ENCODE measurements around the gene PIK3CA.
"Not testable (repeated sequence)": the region's sequence is repeated elsewhere in the genome, so short reads cannot be mapped to it uniquely, and the experiment has no call there.

Gene PIK3CA

DNA sequence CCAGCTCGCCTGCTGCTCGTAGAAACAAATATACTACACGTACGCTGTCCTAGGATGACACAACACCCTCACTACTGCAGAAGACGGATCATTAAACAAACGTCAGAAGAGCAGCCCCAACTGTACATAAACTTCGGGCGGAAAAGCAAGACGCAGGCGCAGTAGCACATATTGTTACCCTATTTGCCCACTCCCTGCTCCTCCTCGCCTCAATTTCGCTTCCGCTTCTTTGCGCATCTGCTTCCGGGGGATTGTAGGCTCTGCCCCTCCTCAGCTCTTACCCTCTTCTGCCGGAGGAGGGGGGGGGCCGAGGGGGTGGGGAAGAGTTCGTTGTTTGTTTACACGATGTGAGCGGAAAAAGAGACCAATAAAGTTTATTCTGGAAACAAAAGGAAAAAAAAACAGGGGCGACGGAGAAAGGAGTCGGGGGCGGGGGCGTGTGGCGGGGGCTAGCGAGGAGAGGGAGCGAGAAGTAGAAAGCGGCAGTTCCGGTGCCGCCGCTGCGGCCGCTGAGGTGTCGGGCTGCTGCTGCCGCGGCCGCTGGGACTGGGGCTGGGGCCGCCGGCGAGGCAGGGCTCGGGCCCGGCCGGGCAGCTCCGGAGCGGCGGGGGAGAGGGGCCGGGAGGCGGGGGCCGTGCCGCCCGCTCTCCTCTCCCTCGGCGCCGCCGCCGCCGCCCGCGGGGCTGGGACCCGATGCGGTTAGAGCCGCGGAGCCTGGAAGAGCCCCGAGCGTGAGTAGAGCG lies at the start of gene PIK3CA:
Gene PIK3CA (plus strand): TSS at position 485 of the 743 bp plus-strand sequence. CDS start 50,469 bp downstream, outside the sequence.
- DNase-seq (ENCODE audit: low read depth in 2 of 2) = peak; percentile 74 to 80

DNA sequence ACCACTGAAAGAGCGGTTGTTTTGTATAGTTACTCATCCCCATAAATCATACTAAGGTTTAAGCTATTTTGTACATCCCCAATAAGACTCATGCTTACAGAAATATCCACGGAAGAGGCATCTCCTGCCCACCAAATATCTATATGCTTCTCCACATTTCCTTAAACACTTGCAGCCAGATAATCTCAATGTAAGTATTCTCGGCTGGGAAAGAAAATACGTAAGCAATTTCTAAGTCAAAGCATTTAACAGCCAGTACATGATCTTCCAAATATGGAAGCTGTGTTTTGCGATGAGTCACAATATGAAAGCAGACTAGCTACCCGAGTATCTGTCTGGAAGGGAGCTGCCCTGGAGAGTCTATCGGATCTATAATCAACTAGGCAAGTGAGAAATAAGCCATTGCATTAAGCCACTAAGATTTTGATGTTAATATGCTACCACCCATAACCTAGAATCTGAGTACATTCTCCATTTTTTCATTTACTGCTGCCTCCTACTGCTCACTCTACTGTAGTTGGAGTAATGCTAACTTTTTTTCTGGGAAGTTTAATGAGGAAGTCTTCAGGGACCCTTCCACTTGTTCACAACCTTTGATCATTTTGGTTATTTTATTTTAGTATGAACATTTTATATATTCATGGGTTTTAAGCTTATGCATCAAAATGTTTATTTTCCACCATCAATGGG lies 49.6 kb upstream of the PIK3CA start:
- no peak for DNase-seq (ENCODE audit: low read depth in 2 of 2)

DNA sequence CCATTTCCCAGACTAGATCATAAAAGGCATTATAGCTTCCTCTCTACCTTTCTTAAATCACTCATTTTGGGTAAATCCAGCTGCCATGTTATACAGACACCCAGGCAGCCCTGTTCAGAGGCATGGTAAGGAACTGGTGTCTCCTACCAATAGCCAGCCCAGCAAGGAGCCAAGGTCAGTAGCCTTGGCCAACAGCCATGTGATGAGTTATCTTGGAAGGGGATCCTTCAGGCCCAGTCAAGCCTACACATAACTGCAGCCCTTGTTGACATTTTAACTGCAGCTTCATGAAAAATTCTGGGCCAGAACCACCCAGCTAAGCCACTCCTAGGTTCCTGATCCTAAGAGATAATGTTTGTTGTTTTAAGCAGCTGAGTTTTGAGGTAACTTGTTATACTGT lies 47.5 kb upstream of the PIK3CA start:
- no peak for DNase-seq (ENCODE audit: low read depth in 2 of 2)

DNA sequence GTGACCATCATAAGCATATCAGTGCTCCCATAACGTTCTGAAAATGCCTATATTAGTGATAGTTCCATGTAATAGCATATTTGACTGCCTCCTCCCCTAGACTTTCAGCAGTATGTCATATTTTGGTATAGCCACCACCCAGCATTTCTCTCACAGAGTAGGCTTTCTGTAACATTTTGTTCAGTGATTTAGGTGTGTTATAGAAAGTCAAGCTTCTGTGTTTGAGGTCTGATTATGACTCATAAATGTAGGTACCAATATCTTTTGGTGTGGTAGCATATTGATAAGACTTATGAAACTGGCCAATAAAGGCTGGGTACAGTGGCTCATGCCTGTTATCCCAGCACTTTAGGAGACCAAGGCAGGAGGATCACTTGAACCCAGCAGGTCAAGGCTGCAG lies 42.3 kb upstream of the PIK3CA start:
- DNase-seq (ENCODE audit: low read depth in 2 of 2) = no peak

DNA sequence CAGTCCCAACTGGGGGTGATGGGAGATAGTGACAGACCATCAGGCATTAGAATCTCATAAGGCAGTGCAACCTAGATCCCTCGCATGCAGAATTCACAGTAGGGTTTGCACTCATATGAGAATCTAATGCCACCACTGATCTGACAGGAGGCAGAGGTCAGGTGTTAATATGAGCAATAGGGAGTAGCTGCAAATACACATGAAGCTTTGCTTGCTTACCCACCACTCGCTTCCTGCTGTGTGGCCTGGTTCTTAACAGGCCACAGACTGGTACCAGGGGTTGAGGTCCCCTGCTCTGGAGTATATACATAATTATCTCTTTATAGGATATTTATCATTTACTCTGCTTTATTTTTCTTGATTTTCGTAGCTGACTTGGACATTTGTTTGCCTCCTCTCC lies 40.5 kb upstream of the PIK3CA start:
- DNase-seq (ENCODE audit: low read depth in 2 of 2) = no peak

DNA sequence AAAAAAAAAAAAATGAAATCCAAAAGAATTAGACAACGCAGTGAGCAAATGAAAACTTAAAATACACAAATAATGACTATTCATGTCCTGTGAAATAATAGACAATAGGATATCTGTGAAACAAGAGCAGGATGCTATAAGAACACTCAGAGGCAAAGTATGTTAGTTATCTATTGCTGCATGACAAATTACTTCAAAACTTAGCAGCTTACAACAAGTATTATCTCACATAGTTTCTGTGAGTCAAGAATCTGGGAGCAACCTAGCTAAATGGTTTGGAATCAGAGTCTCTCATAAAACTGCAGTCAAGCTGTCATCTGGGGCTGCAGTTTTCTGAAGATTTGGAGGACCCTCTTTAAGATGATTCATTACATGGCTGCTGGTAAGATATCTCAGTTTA lies 40.1 kb upstream of the PIK3CA start:
- no peak for DNase-seq (ENCODE audit: low read depth in 2 of 2)

DNA sequence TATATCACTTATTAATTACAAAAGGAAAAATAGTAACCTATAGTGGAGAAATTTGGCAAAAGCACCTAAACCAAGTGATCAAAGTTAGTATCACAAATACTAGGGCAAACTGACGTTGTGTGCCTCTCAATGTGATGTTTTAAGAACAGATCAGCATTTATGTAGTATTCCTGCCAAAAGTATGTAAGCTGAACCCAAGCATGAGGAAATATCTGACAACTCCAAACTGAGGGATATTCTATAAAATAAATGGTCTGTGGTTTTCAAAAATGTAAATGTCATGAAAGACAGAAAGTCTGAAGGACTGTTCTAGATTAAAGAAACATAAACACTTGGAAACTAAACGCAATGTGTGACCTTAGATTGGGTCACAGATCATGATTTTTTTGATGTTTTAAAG lies 34.3 kb upstream of the PIK3CA start:
- DNase-seq (ENCODE audit: low read depth in 2 of 2) = no peak

DNA sequence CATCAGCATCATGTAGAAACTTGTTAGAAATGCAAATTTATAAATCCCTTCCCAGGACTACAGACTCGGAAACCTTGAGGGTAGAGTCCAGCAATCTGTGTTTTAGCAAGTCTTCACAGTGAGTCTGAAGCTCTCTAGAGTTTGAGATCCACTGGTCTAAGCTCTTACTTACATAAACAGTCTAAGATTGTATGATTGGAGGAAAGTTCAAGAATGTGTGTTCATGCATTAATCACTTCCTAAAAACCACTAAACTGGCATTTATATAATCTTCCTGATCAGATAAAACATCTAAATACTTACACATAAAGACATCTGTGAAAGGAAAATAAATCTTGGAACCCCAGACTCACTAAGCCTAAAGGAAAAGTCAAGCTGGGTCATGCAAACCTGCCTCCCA lies 32.7 kb upstream of the PIK3CA start:
- DNase-seq (ENCODE audit: low read depth in 2 of 2) = not testable (repeated sequence)

DNA sequence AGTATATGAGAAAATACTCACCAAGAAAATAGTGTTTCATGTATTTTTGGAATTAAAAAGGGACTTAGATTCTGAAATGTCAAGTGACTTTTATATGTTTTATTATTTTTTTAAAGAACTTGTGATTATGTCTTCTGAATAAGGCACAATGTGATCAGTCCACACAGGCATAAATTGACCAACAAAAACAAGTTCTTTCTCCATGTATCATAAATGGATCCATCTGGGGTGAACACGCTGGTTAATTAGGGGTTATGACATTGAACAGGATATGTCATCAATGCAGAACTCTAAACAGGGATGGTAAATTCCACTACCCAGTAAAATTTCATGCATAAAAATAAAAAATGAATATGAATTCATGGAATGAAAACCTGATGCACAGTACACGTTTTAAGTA lies 31.3 kb upstream of the PIK3CA start:
- no peak for DNase-seq (ENCODE audit: low read depth in 2 of 2)

DNA sequence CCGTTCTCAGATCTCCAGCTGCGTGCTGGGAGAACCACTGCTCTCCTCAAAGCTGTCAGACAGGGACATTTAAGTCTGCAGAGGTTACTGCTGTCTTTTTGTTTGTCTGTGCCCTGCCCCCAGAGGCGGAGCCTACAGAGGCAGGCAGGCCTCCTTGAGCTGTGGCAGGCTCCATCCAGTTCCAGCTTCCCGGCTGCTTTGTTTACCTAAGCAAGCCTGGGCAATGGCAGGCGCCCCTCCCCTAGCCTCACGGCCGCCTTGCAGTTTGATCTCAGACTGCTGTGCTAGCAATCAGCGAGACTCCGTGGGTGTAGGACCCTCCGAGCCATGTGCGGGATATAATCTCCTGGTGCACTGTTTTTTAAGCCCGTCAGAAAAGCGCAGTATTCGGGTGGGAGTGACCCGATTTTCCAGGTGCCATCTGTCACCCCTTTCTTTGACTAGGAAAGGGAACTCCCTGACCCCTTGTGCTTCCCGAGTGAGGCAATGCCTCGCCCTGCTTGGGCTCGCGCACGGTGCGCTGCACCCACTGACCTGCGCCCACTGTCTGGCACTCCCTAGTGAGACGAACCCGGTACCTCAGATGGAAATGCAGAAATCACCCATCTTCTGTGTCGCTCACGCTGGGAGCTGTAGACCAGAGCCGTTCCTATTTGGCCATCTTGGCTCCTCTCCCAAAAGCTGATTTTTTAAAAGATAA lies 15.8 kb upstream of the PIK3CA start:
- DNase-seq (ENCODE audit: low read depth in 2 of 2) = not testable (repeated sequence)

DNA sequence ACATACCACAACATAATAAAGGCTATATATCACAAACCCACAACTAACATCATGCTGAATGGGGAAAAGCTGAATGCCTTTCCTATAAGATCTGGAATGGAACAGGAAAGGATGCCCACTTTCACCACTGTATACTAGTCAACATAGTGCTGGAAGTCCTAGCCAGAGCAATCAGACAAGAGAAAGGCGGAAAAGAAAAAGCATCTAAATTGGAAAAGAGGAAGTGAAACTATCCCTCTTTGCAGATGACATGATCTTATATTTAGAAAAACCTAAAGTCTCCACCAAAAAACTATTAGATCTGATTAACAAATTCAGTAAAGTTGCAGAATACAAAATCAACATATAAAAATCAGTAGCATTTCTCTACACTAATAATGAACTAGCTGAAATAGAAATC lies 14.6 kb upstream of the PIK3CA start:
- no peak for DNase-seq (ENCODE audit: low read depth in 2 of 2)

DNA sequence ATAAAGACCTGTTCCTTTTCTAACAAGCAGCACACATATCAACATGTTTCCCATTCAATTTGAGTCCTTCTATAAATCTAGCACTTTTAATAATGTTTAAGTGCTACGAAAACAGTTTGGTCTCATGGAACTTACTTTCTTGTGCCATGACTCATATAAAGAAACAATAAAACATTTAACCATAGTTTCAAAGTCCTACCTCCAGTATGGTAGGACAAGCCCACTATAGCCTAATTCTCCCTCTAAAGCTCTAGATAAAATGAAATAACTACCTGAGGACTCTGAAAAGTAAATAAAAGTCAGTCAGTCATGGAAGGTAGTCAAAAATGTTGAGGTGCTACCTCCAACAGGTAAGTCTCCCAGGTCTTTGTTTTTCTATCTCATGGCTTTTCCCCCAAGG lies 12.0 kb upstream of the PIK3CA start:
- DNase-seq (ENCODE audit: low read depth in 2 of 2) = no peak

DNA sequence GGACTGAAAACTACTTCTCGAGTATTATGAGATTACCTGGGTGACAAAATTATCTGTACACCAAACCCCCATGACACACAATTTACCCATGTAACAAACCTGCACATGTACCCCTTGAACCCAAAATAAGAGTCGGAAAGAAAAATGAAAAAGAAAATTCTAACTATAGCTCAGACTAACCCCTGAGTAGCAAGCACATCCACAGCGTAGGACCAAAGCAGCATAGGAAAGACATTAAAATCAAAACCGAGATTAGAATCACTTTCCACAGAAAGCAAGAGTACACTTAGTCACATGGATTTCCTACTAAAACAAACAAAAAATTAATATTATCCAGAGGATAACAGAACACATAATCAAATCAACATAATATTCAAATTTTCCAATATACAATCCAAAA lies 6.3 kb upstream of the PIK3CA start:
- no peak for DNase-seq (ENCODE audit: low read depth in 2 of 2)

DNA sequence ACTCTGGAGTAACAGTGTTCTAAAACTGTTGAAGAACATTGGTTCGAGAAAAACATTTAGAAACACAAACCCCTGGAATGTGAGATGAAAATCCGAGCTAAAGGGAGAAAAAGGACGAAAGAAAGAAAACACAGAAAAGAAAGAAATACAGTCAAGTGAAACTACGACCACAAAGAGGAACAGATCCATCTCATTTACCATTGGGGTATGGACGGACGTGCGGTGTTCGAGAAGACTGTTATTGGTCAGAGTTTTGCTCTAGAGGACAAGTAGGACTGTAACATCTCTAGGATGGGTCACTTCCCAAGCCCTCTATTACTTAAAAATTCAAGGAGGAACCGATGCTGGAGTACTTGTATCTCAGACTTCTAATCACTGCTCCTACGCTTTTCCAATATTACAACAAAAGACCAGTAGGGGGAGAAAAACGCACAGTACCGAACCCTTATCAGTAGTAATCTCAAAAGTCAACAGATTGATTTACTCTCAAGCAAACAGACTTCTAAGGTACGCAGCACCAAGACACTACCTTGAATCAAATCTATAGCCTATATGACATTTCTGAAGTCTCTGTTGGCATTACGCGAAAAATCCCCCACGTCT lies 1.1 kb upstream of the PIK3CA start:
- DNase-seq (ENCODE audit: low read depth in 2 of 2) = peak in 1 of 2 donors; percentile 7

DNA sequence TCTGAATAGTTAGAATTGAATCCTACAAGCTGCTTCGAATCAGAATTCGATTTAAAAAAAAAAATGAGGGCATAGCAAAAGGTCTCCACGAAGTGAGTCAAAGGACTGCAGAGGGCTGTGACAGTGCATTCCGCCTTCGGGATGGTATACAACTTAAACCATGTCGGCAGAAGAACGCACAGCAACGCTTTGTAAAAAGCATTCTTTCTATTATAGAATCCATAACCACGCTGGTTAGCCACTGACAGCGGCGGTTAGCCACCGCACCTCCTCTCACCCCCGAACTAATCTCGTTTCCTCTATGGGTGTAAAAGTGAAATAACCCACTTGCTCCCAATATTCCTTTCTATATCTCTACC lies 664 bp upstream of the PIK3CA start:
- DNase-seq (ENCODE audit: low read depth in 2 of 2) = peak; percentile 36 to 55

DNA sequence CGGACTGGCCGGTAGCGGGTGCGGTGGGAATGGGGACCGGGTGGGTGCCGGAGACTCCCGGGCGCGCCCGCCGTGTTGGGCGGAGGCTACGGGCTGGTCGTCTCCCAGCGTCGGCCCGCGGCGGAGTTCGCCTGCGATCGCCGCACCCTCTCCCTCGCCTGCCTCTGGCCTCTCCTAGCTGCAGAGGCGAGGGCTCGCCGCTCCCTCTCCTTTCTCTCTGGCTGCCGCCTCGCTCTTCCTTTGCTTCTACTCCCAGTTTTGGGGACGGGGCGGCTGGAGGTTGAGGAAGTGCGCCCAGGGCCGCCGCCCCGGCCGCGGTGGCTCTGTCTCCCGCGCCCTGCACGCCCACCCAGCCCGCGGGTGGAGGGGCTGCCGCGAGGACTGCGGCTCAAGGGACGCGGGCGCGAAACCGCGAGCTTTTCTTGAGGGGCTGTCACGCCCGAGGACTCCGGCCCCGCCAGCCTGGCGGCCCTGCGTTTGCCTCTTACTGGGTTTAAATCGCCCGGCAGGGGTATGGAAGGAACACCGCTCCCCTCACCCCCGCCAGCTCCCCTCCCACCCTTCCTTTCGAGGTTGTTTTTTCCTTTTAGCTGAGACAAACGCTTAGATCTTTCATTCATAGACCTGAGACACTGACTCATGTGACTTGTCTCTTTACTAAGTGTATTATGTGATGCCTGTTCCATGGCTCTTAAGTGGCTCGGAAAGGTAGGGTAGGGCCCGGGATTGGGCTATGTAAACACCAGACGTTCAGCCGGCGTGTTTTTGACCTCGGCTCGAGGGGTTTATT lies 654 bp downstream of the PIK3CA start:
- DNase-seq (ENCODE audit: low read depth in 2 of 2) = peak; percentile 11 to 40

DNA sequence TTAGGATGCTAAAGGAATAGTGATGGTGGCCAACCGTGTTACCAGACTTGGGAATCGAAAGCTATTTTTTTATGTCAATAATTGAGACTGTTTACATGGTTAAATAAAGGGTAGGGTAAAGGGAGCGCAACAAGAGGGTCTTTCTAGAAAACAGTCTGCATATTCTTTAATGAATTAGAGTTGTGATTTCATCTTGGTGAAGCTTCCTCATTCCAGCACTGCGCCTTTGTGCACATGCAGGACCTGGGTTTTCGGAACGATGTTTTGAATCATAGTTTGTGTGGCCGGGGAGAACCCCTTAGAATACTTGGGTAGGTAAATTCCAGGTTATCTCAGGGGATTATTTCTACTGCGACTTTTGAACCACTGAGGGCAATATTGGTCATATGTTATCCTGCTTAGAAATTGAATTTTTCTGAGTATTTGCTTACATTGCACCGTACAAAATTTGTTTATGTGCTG lies 1.3 kb downstream of the PIK3CA start:
- DNase-seq (ENCODE audit: low read depth in 2 of 2) = peak; percentile 11 to 43

DNA sequence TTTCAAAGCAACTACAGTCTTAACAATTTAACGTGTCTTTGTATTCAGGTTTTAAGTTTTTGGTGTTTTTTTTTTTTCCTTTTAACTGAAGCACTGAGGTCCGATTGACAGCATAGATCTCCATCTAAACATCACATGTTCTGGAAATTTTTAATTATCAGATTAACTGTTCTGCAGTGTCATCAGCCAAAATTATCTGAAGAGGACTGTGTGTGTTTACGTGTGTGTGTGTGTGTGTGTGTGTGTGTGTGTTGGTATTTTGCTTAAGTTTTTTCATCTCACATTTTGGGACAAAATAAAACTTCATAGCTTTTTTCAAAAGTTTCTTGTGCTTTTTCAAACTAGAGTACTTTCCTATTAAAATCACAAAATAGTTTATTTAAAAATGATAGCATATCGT lies 1.8 kb downstream of the PIK3CA start:
- no peak for DNase-seq (ENCODE audit: low read depth in 2 of 2)

DNA sequence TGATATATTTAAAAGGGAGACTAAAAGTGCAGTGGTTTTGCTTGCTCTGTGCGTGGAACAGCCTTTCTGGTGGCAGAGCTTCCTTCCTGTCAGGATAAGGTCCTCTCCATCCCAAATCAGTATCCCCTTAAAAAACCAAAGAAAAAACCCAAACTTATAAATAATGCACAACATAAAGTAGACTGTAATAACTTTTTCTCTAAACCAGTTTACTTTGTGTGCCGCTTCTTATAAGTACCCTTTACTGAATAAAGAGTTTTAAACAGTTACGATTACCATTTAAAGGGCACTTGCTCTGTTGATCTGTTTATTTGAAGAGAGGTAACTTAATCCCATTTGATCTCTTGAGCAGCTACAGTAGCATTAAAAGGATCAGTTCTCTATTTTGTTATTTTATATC lies 2.5 kb downstream of the PIK3CA start:
- DNase-seq (ENCODE audit: low read depth in 2 of 2) = no peak

DNA sequence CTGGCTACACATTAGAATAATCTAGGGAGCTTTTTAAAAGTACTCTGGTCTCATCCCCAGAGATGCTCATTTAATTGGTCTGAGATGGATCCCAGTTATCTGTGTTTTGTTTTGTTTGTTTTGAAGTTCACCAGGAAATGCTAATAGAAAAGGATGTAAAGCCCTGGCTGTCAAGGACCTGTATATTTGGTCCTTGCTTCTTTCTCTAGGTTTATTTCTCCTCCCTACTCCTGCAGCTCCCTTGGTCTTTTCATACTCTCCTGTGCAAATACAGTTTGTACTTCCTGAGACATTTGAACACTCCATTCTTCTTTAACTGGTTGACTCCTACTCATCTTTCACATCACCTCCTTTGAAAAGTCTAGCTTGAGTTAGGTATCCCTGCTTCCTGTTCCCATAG lies 3.3 kb downstream of the PIK3CA start:
- no peak for DNase-seq (ENCODE audit: low read depth in 2 of 2)

DNA sequence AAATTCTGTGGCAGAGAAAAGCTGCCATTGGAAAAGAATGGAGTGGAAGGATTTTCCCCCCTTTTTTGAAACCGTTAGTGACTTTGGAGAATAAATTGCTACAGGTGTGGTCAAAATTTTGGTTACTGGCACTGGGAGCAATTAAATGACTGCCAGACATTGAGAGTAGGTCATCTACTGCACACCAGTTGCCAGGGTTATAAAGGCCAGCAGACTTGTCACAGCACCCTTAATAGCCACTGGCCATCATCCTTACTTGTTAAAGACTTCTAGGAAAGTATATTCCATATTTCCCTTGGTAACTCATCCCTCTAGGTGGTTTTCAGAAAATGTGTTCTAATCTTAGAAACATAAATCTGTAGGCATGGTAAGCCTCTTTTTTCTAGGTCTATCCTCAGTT lies 8.0 kb downstream of the PIK3CA start:
- DNase-seq (ENCODE audit: low read depth in 2 of 2) = no peak

DNA sequence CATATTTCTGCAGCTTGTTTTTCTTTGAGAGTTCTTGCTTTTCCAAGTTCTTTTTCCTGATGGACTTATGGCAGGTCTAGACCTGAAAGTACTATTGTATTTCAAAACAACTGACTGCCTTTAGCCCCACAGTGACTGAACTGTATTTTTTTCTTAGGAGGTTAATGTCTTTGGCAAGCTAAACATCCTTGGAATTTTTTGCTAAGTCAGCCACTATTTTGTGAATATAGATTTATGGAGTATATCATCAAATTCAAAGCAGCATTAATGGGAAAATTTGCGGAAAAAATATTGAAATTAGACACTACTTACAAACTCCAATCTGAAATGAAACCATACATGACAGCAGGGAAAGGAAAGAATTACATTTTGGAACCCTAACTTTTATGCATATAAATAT lies 8.6 kb downstream of the PIK3CA start:
- DNase-seq (ENCODE audit: low read depth in 2 of 2) = no peak
